GM23248 (cell line): ENCODE data around the gene CPNE6. TPM values are rescaled to one million over a fixed set of nuclear protein-coding genes. Genes with fewer than 3 reads are reported as not detected.

Experiments
- DNase-seq: peaks from one replicate; pipeline ENCODE4 v3.0.0-alpha.2; 2015
- H2AFZ ChIP-seq: fragments of 200-600 bp; sonication (generic); 2 replicates; pipeline ENCODE4 v1.6.1; 2016; ENCODE audit warnings: antibody characterized with exemption
- H3F3A ChIP-seq: fragments of 200-600 bp; sonication (generic); 2 replicates; pipeline ENCODE4 v1.6.1; 2016; ENCODE audit warnings: mild to moderate bottlenecking, antibody characterized with exemption, mixed run types; ENCODE audit not compliant: insufficient read depth
- H3K27ac ChIP-seq: fragments of 200-600 bp; sonication (generic); 2 replicates; pipeline ENCODE4 v1.5.1; 2016; ENCODE audit warnings: mild to moderate bottlenecking
- H3K27me3 ChIP-seq: fragments of 200-600 bp; sonication (generic); replicated peaks from 2 replicates; pipeline ENCODE4 v1.6.1; 2016; ENCODE audit warnings: mild to moderate bottlenecking; ENCODE audit not compliant: insufficient read depth
- H3K36me3 ChIP-seq: fragments of 200-600 bp; sonication (generic); 2 replicates; pipeline ENCODE4 v1.6.1; 2016; ENCODE audit warnings: low read depth, mild to moderate bottlenecking
- H3K4me1 ChIP-seq: fragments of 200-600 bp; sonication (generic); 2 replicates; pipeline ENCODE4 v1.6.1; 2016; ENCODE audit warnings: mild to moderate bottlenecking; ENCODE audit not compliant: insufficient read depth
- H3K4me2 ChIP-seq: fragments of 200-600 bp; sonication (generic); one replicate; pipeline ENCODE4 v1.6.1; 2016; ENCODE audit warnings: mild to moderate bottlenecking; ENCODE audit not compliant: unreplicated experiment
- H3K4me3 ChIP-seq: fragments of 200-600 bp; sonication (generic); 2 replicates; pipeline ENCODE4 v1.5.1; 2016; ENCODE audit warnings: mild to moderate bottlenecking
- H3K79me2 ChIP-seq: fragments of 200-600 bp; sonication (generic); 2 replicates; pipeline ENCODE4 v1.6.1; 2016; ENCODE audit warnings: mild to moderate bottlenecking; ENCODE audit not compliant: insufficient read depth
- H3K9ac ChIP-seq: fragments of 200-600 bp; sonication (generic); 2 replicates; pipeline ENCODE4 v1.6.1; 2016; ENCODE audit warnings: mild to moderate bottlenecking
- H3K9me2 ChIP-seq: fragments of 200-600 bp; sonication (generic); 2 replicates; pipeline ENCODE4 v1.6.1; 2016; ENCODE audit warnings: mixed run types, mild to moderate bottlenecking, moderate library complexity; ENCODE audit not compliant: insufficient read depth
- H3K9me3 ChIP-seq: fragments of 200-600 bp; sonication (generic); one replicate; pipeline ENCODE4 v1.6.1; 2017; ENCODE audit warnings: low read depth
- H4K20me1 ChIP-seq: fragments of 200-600 bp; sonication (generic); 2 replicates; pipeline ENCODE4 v1.6.0; 2016; ENCODE audit not compliant: insufficient read depth
- EZH2 ChIP-seq: fragments of 200-600 bp; sonication (generic); IDR thresholded peaks from 2 replicates; pipeline ENCODE4 v1.6.1; 2018; ENCODE audit warnings: antibody characterized with exemption, mild to moderate bottlenecking; ENCODE audit not compliant: insufficient read depth, poor library complexity, severe bottlenecking
- EZH2phosphoT487 ChIP-seq: fragments of 200-600 bp; sonication (generic); IDR thresholded peaks from 2 replicates; pipeline ENCODE4 v1.6.1; 2018; ENCODE audit warnings: antibody characterized with exemption, moderate library complexity, mild to moderate bottlenecking, low read depth; ENCODE audit not compliant: insufficient read depth
- WGBS, 2 experiments: methylation state at CpG; one replicate each; pipeline ENCODE4 v1.1.6; 2015 to 2017; ENCODE audit warnings: low lambda C conversion rate in 2 of 2, low coverage in 1 of 2; ENCODE audit errors: missing lambda C conversion rate in 2 of 2; 5-methylcytosine and 5-hydroxymethylcytosine counted together
- in situ Hi-C: fragments of 300-500 bp; cut with MboI; formaldehyde crosslinking; loops from 2 replicates; pipeline ENCODE4 v1.15.0; 2020
- polyA plus RNA-seq: library from polyadenylated mRNA; unstranded; fragments of >200 nt; fragmentation: Nextera tagmentation; extraction: Ambion mirVana; gene quantifications from 2 replicates; pipeline ENCODE4 v1.2.1, GENCODE V29; 2016
- total RNA-seq: library from RNA; depleted of rRNA; stranded (reverse); fragments of >200 nt; shearing (Covaris generic); gene quantifications from 2 replicates; pipeline ENCODE4 v1.2.3, GENCODE V29; 2014

The CPNE6 gene
- total and polyA plus RNA-seq, 2 experiments from 2014 or later, result not detected

GRCh38 chr14:24089890-24090289 is 18.5 kb downstream of the CPNE6 start:
- Histone ChIP-seq H2AFZ (no peak overlapping the region), H3K79me2 (peaks cover 7% of the 10 kb centered on the region), H4K20me1 (no peaks in the 10 kb centered on the region), H3K4me2 (no peak overlapping the region), H3K36me3 (no peaks in the 10 kb centered on the region), H3K27ac (no peak overlapping the region), H3K4me1 (peaks cover 3% of the 10 kb centered on the region; the same call in 1 of the 2 replicates), H3K9ac (no peak overlapping the region), H3K4me3 (no peak overlapping the region), H3K9me2 (no peaks in the 10 kb centered on the region), H3K27me3 (no peaks in the 10 kb centered on the region), H3F3A (peaks cover 12% of the 10 kb centered on the region), H3K9me3 (no peaks in the 10 kb centered on the region)
- WGBS, 2 experiments, result 82 to 87% methylated on average over 5 to 6 of the region's 6 CpGs
- no peak for DNase-seq
- TF ChIP-seq EZH2 (no peak), EZH2phosphoT487 (no peak)
- in situ Hi-C loops, result no loop called here

- DNase-seq, result no peak
- no peak overlapping the region for H2AFZ ChIP-seq
- H3F3A ChIP-seq, result peaks cover 12% of the 10 kb centered on the region
- H3K9ac ChIP-seq, result no peak overlapping the region
- no peak overlapping the region for H3K4me2 ChIP-seq
- H3K27me3 ChIP-seq, result no peaks in the 10 kb centered on the region
- no peak overlapping the region for H3K27ac ChIP-seq
- H3K36me3 ChIP-seq, result peaks cover 5% of the 10 kb centered on the region; the same call in 1 of the 2 replicates
- H3K4me3 ChIP-seq, result no peak overlapping the region
- H4K20me1 ChIP-seq, result no peaks in the 10 kb centered on the region
- no peaks in the 10 kb centered on the region for H3K9me3 ChIP-seq
- H3K4me1 ChIP-seq, result peaks cover 10% of the 10 kb centered on the region
- no peaks in the 10 kb centered on the region for H3K9me2 ChIP-seq
- H3K79me2 ChIP-seq, result peaks cover 30% of the 10 kb centered on the region
- TF ChIP-seq EZH2 (no peak), EZH2phosphoT487 (no peak)
- in situ Hi-C loops, result no loop called here
These were observed 20.7 kb downstream of the CPNE6 start for GRCh38 chr14:24092110-24092504.

GRCh38 chr14:24092505-24093206 is 21.3 kb downstream of the CPNE6 start:
- H3K9me2 ChIP-seq, result no peaks in the 10 kb centered on the region
- H3K27me3 ChIP-seq, result no peaks in the 10 kb centered on the region
- peak; percentile 20 for DNase-seq
- peaks cover 10% of the 10 kb centered on the region for H3K4me1 ChIP-seq
- H3K27ac ChIP-seq, result no peak overlapping the region
- no peak overlapping the region for H3K4me2 ChIP-seq
- H3K79me2 ChIP-seq, result peaks cover 30% of the 10 kb centered on the region
- peak overlapping the region; percentile 10; the same call in 1 of the 2 replicates for H2AFZ ChIP-seq
- H3K4me3 ChIP-seq, result no peak overlapping the region
- in situ Hi-C loops, result no loop called here
- H3K36me3 ChIP-seq, result peaks cover 7% of the 10 kb centered on the region; the same call in 1 of the 2 replicates
- WGBS, 2 experiments, result 71% methylated on average over 4 of the region's 4 CpGs
- no peak for TF ChIP-seq EZH2phosphoT487
- TF ChIP-seq EZH2, result no peak
- H3K9me3 ChIP-seq, result no peaks in the 10 kb centered on the region
- H3K9ac ChIP-seq, result no peak overlapping the region
- no peaks in the 10 kb centered on the region for H4K20me1 ChIP-seq
- peaks cover 12% of the 10 kb centered on the region for H3F3A ChIP-seq

GRCh38 chr14:24093207-24093900 is 22.0 kb downstream of the CPNE6 start:
- Histone ChIP-seq H3K9ac (peak overlapping the region; percentile 91), H3K4me3 (no peak overlapping the region), H3K27me3 (no peaks in the 10 kb centered on the region), H3K9me2 (no peaks in the 10 kb centered on the region), H2AFZ (peak overlapping the region; percentile 75), H4K20me1 (no peaks in the 10 kb centered on the region), H3F3A (peaks cover 12% of the 10 kb centered on the region), H3K4me1 (peaks cover 10% of the 10 kb centered on the region), H3K4me2 (no peak overlapping the region), H3K27ac (peak overlapping the region; percentile 63), H3K79me2 (peaks cover 30% of the 10 kb centered on the region), H3K36me3 (peaks cover 14% of the 10 kb centered on the region; the same call in 1 of the 2 replicates), H3K9me3 (no peaks in the 10 kb centered on the region)
- TF ChIP-seq EZH2 (no peak), EZH2phosphoT487 (no peak)
- WGBS, 2 experiments, result 72 to 77% methylated on average over 19 of the region's 19 CpGs
- in situ Hi-C loops, result no loop called here
- no peak for DNase-seq
